ENCODE results near the gene LENG9. TPM values are rescaled to one million over a fixed set of nuclear protein-coding genes. Genes with fewer than 3 reads are reported as not detected.
"Not testable (repeated sequence)": the region's sequence is repeated elsewhere in the genome, so short reads cannot be mapped to it uniquely, and the experiment has no call there.

LENG9 gene
- total RNA-seq, 1 experiment from 2014 or later, result 5.0 TPM

DNA sequence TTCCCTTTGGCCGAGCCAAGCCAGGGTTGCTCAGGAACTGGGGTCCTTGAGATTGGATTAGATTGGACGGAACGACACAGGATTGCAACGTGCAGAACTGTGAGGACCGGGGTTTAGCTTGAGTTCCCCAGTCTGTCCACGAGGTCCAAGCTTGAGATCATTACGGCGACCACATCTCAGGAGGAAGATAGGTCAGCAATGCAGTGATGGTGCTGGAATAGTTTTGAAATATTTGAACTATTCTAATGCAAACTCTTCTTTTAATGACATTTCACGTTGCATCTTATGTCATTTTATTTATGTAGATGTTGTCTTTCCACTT is 34.8 kb upstream of the LENG9 start:
- not testable (repeated sequence) for H3K4me3 ChIP-seq (ENCODE audit: low read length)

DNA sequence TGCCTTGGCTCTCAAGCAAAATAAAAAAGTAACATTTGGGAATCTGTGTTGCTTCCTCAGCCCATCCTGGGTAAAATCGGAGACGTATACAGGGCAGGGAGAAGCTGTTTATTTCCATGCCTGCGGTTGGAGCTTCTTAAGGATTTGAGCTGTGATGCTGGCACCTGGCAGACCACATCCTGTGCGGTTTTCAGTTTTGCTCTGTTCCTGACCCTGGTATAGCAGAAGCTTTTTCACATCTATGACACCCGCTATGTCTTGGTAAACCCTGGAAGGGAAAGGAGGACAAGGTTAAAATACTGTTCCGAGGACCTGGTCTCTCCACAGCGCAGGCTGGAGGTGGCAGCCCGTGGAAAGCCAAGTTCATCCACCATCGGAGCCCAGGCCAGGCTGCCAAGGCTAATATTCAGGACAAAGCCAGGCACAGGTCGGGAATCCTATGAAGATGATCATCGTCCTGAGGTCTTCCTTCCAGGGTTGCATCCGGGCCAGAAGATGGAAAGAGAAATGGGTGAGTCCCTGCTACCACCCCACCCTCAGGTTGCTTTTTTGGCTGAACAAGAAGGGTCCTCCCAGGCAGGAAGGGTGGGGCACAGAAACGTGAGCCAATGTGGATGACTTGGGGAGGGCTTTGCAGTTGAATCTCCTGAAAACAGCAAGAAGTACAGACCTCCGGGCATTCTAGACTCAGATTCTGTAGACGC is 34.3 kb upstream of the LENG9 start:
- H3K79me2 ChIP-seq (ENCODE audit: low read length); H3K36me3 ChIP-seq (ENCODE audit: insufficient read depth, low read length); H2AFZ ChIP-seq (ENCODE audit: low read length); H3K9me2 ChIP-seq (replicated peaks; ENCODE audit: insufficient read depth, low read length); H4K20me1 ChIP-seq (ENCODE audit: insufficient read depth, low read depth, low read length); H3K9me3 ChIP-seq (ENCODE audit: low read length); H3K9ac ChIP-seq (ENCODE audit: low read length); H3K27me3 ChIP-seq (ENCODE audit: low read length); DNase-seq; H3K27ac ChIP-seq (ENCODE audit: low read length); H3K4me3 ChIP-seq (ENCODE audit: low read length); H3K4me2 ChIP-seq (ENCODE audit: low read depth, low read length, poor library complexity, severe bottlenecking); H3K4me1 ChIP-seq (ENCODE audit: low read length): not testable (repeated sequence)

More for the DNA sequence above, 34.8 kb upstream of the LENG9 start:
- not testable (repeated sequence) for H3K9ac ChIP-seq (ENCODE audit: low read length); H3K4me1 ChIP-seq (ENCODE audit: low read length); H2AFZ ChIP-seq (ENCODE audit: low read length); H3K9me3 ChIP-seq (ENCODE audit: low read length); H3K27ac ChIP-seq (ENCODE audit: low read length); H3K4me2 ChIP-seq (ENCODE audit: low read depth, low read length, poor library complexity, severe bottlenecking); H4K20me1 ChIP-seq (ENCODE audit: insufficient read depth, low read depth, low read length); H3K36me3 ChIP-seq (ENCODE audit: insufficient read depth, low read length); H3K79me2 ChIP-seq (ENCODE audit: low read length); H3K9me2 ChIP-seq (replicated peaks; ENCODE audit: insufficient read depth, low read length); H3K27me3 ChIP-seq (ENCODE audit: low read length); DNase-seq

DNA sequence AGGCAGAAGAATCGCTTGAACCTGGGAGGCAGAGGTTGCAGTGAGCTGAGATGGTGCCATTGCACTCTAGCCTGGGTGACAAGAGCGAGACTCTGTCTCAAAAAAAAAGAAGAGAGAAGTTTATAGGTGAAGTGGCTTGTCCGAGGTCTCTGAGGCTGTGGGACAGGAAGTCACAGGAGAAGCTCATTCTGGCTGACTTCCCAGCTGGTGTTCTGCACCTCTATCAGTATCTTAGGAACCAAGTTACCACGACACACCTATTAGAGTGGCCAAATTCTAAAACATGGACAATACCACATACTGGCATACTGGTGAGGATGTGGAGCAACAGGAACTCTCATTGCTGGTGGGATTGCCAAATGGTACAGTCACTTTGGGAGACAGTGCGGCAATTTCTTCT is 31.7 kb upstream of the LENG9 start:
- not testable (repeated sequence) for H3K4me3 ChIP-seq (ENCODE audit: low read length); H3K36me3 ChIP-seq (ENCODE audit: insufficient read depth, low read length); H3K9ac ChIP-seq (ENCODE audit: low read length); H4K20me1 ChIP-seq (ENCODE audit: insufficient read depth, low read depth, low read length); DNase-seq; H2AFZ ChIP-seq (ENCODE audit: low read length); H3K9me2 ChIP-seq (replicated peaks; ENCODE audit: insufficient read depth, low read length); H3K79me2 ChIP-seq (ENCODE audit: low read length); H3K27me3 ChIP-seq (ENCODE audit: low read length); H3K4me1 ChIP-seq (ENCODE audit: low read length); H3K9me3 ChIP-seq (ENCODE audit: low read length); H3K4me2 ChIP-seq (ENCODE audit: low read depth, low read length, poor library complexity, severe bottlenecking); H3K27ac ChIP-seq (ENCODE audit: low read length)

- Histone ChIP-seq H3K27me3 (ENCODE audit: low read length) (no peaks in the 10 kb centered on the region), H2AFZ (ENCODE audit: low read length) (no peak overlapping the region), H3K9me2 (replicated peaks; ENCODE audit: insufficient read depth, low read length) (no peaks in the 10 kb centered on the region), H3K36me3 (ENCODE audit: insufficient read depth, low read length) (no peaks in the 10 kb centered on the region), H3K4me1 (ENCODE audit: low read length) (no peaks in the 10 kb centered on the region), H3K79me2 (ENCODE audit: low read length) (no peaks in the 10 kb centered on the region), H3K9me3 (ENCODE audit: low read length) (no peaks in the 10 kb centered on the region), H3K27ac (ENCODE audit: low read length) (no peak overlapping the region), H3K4me2 (ENCODE audit: low read depth, low read length, poor library complexity, severe bottlenecking) (no peak overlapping the region), H3K4me3 (ENCODE audit: low read length) (no peak overlapping the region), H4K20me1 (ENCODE audit: insufficient read depth, low read depth, low read length) (no peaks in the 10 kb centered on the region), H3K9ac (ENCODE audit: low read length) (no peak overlapping the region)
- no peak for DNase-seq
Measured at GRCh38 chr19:54493967-54494585, 30.5 kb upstream of the LENG9 start.

GRCh38 chr19:54493056-54493455 is 29.5 kb upstream of the LENG9 start:
- not testable (repeated sequence) for H3K9me3 ChIP-seq (ENCODE audit: low read length); H3K9ac ChIP-seq (ENCODE audit: low read length); H3K79me2 ChIP-seq (ENCODE audit: low read length); H3K27me3 ChIP-seq (ENCODE audit: low read length); H3K4me1 ChIP-seq (ENCODE audit: low read length); H3K36me3 ChIP-seq (ENCODE audit: insufficient read depth, low read length); DNase-seq; H3K4me2 ChIP-seq (ENCODE audit: low read depth, low read length, poor library complexity, severe bottlenecking); H3K9me2 ChIP-seq (replicated peaks; ENCODE audit: insufficient read depth, low read length); H4K20me1 ChIP-seq (ENCODE audit: insufficient read depth, low read depth, low read length); H2AFZ ChIP-seq (ENCODE audit: low read length); H3K27ac ChIP-seq (ENCODE audit: low read length); H3K4me3 ChIP-seq (ENCODE audit: low read length)

GRCh38 chr19:54492568-54492967 is 29.0 kb upstream of the LENG9 start:
- no peak for DNase-seq
- no peaks in the 10 kb centered on the region for H3K79me2 ChIP-seq (ENCODE audit: low read length)
- H3K4me2 ChIP-seq (ENCODE audit: low read depth, low read length, poor library complexity, severe bottlenecking), result no peak overlapping the region
- H3K4me1 ChIP-seq (ENCODE audit: low read length), result no peaks in the 10 kb centered on the region
- H4K20me1 ChIP-seq (ENCODE audit: insufficient read depth, low read depth, low read length), result no peaks in the 10 kb centered on the region
- no peak overlapping the region for H2AFZ ChIP-seq (ENCODE audit: low read length)
- H3K36me3 ChIP-seq (ENCODE audit: insufficient read depth, low read length), result no peaks in the 10 kb centered on the region
- H3K9me3 ChIP-seq (ENCODE audit: low read length), result no peaks in the 10 kb centered on the region
- H3K4me3 ChIP-seq (ENCODE audit: low read length), result no peak overlapping the region
- H3K9ac ChIP-seq (ENCODE audit: low read length), result no peak overlapping the region
- no peak overlapping the region for H3K27ac ChIP-seq (ENCODE audit: low read length)
- no peaks in the 10 kb centered on the region for H3K27me3 ChIP-seq (ENCODE audit: low read length)
- H3K9me2 ChIP-seq (replicated peaks; ENCODE audit: insufficient read depth, low read length), result no peaks in the 10 kb centered on the region

- Histone ChIP-seq H3K9me3 (ENCODE audit: low read length) (no peaks in the 10 kb centered on the region), H3K9me2 (replicated peaks; ENCODE audit: insufficient read depth, low read length) (no peaks in the 10 kb centered on the region), H3K36me3 (ENCODE audit: insufficient read depth, low read length) (no peaks in the 10 kb centered on the region), H3K4me1 (ENCODE audit: low read length) (no peaks in the 10 kb centered on the region), H3K4me2 (ENCODE audit: low read depth, low read length, poor library complexity, severe bottlenecking) (no peak overlapping the region), H3K79me2 (ENCODE audit: low read length) (no peaks in the 10 kb centered on the region), H4K20me1 (ENCODE audit: insufficient read depth, low read depth, low read length) (no peaks in the 10 kb centered on the region), H3K27ac (ENCODE audit: low read length) (no peak overlapping the region), H3K4me3 (ENCODE audit: low read length) (no peak overlapping the region), H3K27me3 (ENCODE audit: low read length) (no peaks in the 10 kb centered on the region), H3K9ac (ENCODE audit: low read length) (no peak overlapping the region), H2AFZ (ENCODE audit: low read length) (no peak overlapping the region)
- no peak for DNase-seq
Measured at GRCh38 chr19:54489766-54490165, 26.2 kb upstream of the LENG9 start.

GRCh38 chr19:54489341-54489740 is 25.8 kb upstream of the LENG9 start:
- Histone ChIP-seq H3K79me2 (ENCODE audit: low read length) (no peaks in the 10 kb centered on the region), H3K9me3 (ENCODE audit: low read length) (no peaks in the 10 kb centered on the region), H3K4me3 (ENCODE audit: low read length) (no peak overlapping the region), H3K27ac (ENCODE audit: low read length) (no peak overlapping the region), H3K9ac (ENCODE audit: low read length) (no peak overlapping the region), H3K4me1 (ENCODE audit: low read length) (no peaks in the 10 kb centered on the region), H3K9me2 (replicated peaks; ENCODE audit: insufficient read depth, low read length) (no peaks in the 10 kb centered on the region), H3K4me2 (ENCODE audit: low read depth, low read length, poor library complexity, severe bottlenecking) (no peak overlapping the region), H3K36me3 (ENCODE audit: insufficient read depth, low read length) (no peaks in the 10 kb centered on the region), H4K20me1 (ENCODE audit: insufficient read depth, low read depth, low read length) (no peaks in the 10 kb centered on the region), H3K27me3 (ENCODE audit: low read length) (no peaks in the 10 kb centered on the region), H2AFZ (ENCODE audit: low read length) (no peak overlapping the region)
- no peak for DNase-seq
